Trophoblast cell (in vitro differentiated cells and primary cell): ENCODE measurements around the gene ZNF747.

Experiments
- DNase-seq, 2 donors: peaks; one replicate each; pipeline ENCODE4 v3.0.0-alpha.2; 2016
- H2AFZ ChIP-seq: 2 replicates; pipeline ENCODE4 v1.6.1; 2013; ENCODE audit warnings: low read length, moderate library complexity, mild to moderate bottlenecking; ENCODE audit not compliant: insufficient read depth, poor library complexity
- H2AK5ac ChIP-seq: 2 replicates; pipeline ENCODE4 v1.6.1; 2013; ENCODE audit warnings: mild to moderate bottlenecking, low read length
- H2BK120ac ChIP-seq: 2 replicates; pipeline ENCODE4 v1.6.1; 2013; ENCODE audit warnings: low read length, mild to moderate bottlenecking, moderate library complexity; ENCODE audit not compliant: insufficient read depth, poor library complexity
- H2BK12ac ChIP-seq: 2 replicates; pipeline ENCODE4 v1.6.1; 2013; ENCODE audit warnings: mild to moderate bottlenecking, low read length, moderate library complexity
- H2BK5ac ChIP-seq: 2 replicates; pipeline ENCODE4 v1.6.1; 2013; ENCODE audit warnings: low read length, low read depth, moderate library complexity, mild to moderate bottlenecking; ENCODE audit not compliant: poor library complexity
- H3K14ac ChIP-seq: 2 replicates; pipeline ENCODE4 v1.6.1; 2013; ENCODE audit warnings: mild to moderate bottlenecking, low read length
- H3K18ac ChIP-seq: 2 replicates; pipeline ENCODE4 v1.6.1; 2013; ENCODE audit warnings: mild to moderate bottlenecking, low read length
- H3K23ac ChIP-seq: 2 replicates; pipeline ENCODE4 v1.6.1; 2013; ENCODE audit warnings: low read length
- H3K27ac ChIP-seq: 2 replicates; pipeline ENCODE4 v1.5.1; 2013; ENCODE audit warnings: low read depth, mild to moderate bottlenecking, inconsistent platforms, low read length, moderate library complexity
- H3K27me3 ChIP-seq: 2 replicates; pipeline ENCODE4 v1.6.1; 2013; ENCODE audit warnings: inconsistent platforms, mild to moderate bottlenecking, low read length, moderate library complexity; ENCODE audit not compliant: insufficient read depth
- H3K36me3 ChIP-seq, 2 experiments: 1 replicate in 1 of 2; 2 replicates in 1 of 2; pipeline ENCODE4 v1.6.1; 2013; ENCODE audit warnings: low read length in 2 of 2, mild to moderate bottlenecking in 2 of 2, moderate library complexity in 1 of 2; ENCODE audit not compliant: insufficient read depth in 2 of 2, control insufficient read depth in 1 of 2
- H3K4ac ChIP-seq: 2 replicates; pipeline ENCODE4 v1.6.1; 2013; ENCODE audit warnings: low read depth, mild to moderate bottlenecking, low read length, moderate library complexity
- H3K4me1 ChIP-seq, 2 experiments: 1 replicate in 1 of 2; 2 replicates in 1 of 2; pipeline ENCODE4 v1.6.1; 2013; ENCODE audit warnings: low read length in 2 of 2, mild to moderate bottlenecking in 2 of 2, moderate library complexity in 1 of 2; ENCODE audit not compliant: insufficient read depth in 2 of 2, control insufficient read depth in 1 of 2
- H3K4me2 ChIP-seq: 2 replicates; pipeline ENCODE4 v1.6.1; 2013; ENCODE audit warnings: inconsistent platforms, mild to moderate bottlenecking, low read length, moderate library complexity
- H3K4me3 ChIP-seq: 2 replicates; pipeline ENCODE4 v1.5.1; 2013; ENCODE audit warnings: mild to moderate bottlenecking, low read depth, low read length, inconsistent platforms
- H3K79me1 ChIP-seq: one replicate; pipeline ENCODE4 v1.6.1; 2013; ENCODE audit warnings: low read length
- H3K79me2 ChIP-seq: 2 replicates; pipeline ENCODE4 v1.6.1; 2013; ENCODE audit warnings: low read length, mild to moderate bottlenecking; ENCODE audit not compliant: control insufficient read depth, insufficient read depth, poor library complexity
- H3K9ac ChIP-seq: 2 replicates; pipeline ENCODE4 v1.6.1; 2013; ENCODE audit warnings: mild to moderate bottlenecking, low read length
- H3K9me3 ChIP-seq: 2 replicates; pipeline ENCODE4 v1.6.1; 2013; ENCODE audit warnings: low read depth, mild to moderate bottlenecking, control low read depth, inconsistent platforms, low read length; ENCODE audit not compliant: insufficient read depth
- H4K12ac ChIP-seq: 2 replicates; pipeline ENCODE4 v1.6.1; 2013; ENCODE audit warnings: low read depth, mild to moderate bottlenecking, low read length, moderate library complexity
- H4K8ac ChIP-seq: 2 replicates; pipeline ENCODE4 v1.6.1; 2013; ENCODE audit warnings: low read depth, mild to moderate bottlenecking, low read length, moderate library complexity
- H4K91ac ChIP-seq: one replicate; pipeline ENCODE4 v1.6.1; 2013; ENCODE audit warnings: low read depth, mild to moderate bottlenecking, low read length, moderate library complexity
- WGBS: extraction: QIAGEN DNeasy Blood & Tissue Kit; methylation state at CpG from one replicate; pipeline ENCODE4 v1.1.7; 2013; ENCODE audit warnings: missing lambda C conversion rate; ENCODE audit not compliant: insufficient read length, insufficient coverage; ENCODE audit errors: extremely low coverage; 5-methylcytosine and 5-hydroxymethylcytosine counted together

ZNF747 gene

GRCh38 chr16:30503403-30504296 is 31.0 kb downstream of the ZNF747 start:
- H3K9ac ChIP-seq, result no peak overlapping the region
- H3K36me3 ChIP-seq, result no peaks in the 10 kb centered on the region
- no peaks in the 10 kb centered on the region for H3K9me3 ChIP-seq
- H4K91ac ChIP-seq, result no peak overlapping the region
- H2BK12ac ChIP-seq, result no peak overlapping the region
- H2BK5ac ChIP-seq, result no peak overlapping the region
- no CpG with 5 or more reads among the region's 6 CpGs for WGBS
- H2AFZ ChIP-seq, result no peak overlapping the region
- no peak overlapping the region for H4K12ac ChIP-seq
- no peaks in the 10 kb centered on the region for H3K79me1 ChIP-seq
- no peak overlapping the region for H3K4ac ChIP-seq
- H2AK5ac ChIP-seq, result no peak overlapping the region
- no peaks in the 10 kb centered on the region for H3K4me1 ChIP-seq
- no peak overlapping the region for H3K18ac ChIP-seq
- H3K27ac ChIP-seq, result no peak overlapping the region
- no peak overlapping the region for H3K14ac ChIP-seq
- DNase-seq, result no peak
- no peak overlapping the region for H3K4me3 ChIP-seq
- H3K79me2 ChIP-seq, result no peaks in the 10 kb centered on the region
- no peaks in the 10 kb centered on the region for H3K27me3 ChIP-seq
- no peak overlapping the region for H4K8ac ChIP-seq
- no peak overlapping the region for H2BK120ac ChIP-seq
- no peak overlapping the region for H3K4me2 ChIP-seq
- no peak overlapping the region for H3K23ac ChIP-seq

DNA sequence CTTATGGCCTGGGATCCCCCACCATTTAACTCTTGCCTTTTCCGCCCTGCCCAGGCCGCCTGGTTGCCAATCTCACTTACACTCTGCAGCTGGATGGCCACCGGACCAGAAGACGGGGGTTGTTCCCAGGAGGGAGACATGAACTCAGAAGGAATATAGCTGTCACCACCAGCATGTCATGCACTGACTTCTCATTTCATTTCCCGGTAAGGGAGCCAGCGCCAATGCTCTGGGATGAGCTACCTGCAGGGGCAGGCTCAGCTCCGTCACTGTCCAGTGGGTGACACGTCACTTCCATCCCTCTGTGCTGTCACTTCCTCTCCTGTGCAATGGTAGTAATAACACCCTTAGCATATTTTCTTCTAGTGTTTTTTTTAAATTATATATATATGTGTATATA is 35.4 kb downstream of the ZNF747 start:
- Histone ChIP-seq H2AK5ac (no peak overlapping the region), H4K8ac (no peak overlapping the region), H3K23ac (no peak overlapping the region), H4K12ac (no peak overlapping the region), H3K4ac (no peak overlapping the region), H3K4me3 (no peak overlapping the region), H3K18ac (no peak overlapping the region), H3K4me2 (no peak overlapping the region), H3K4me1 (no peaks in the 10 kb centered on the region), H3K9me3 (no peaks in the 10 kb centered on the region), H3K79me1 (no peaks in the 10 kb centered on the region), H3K14ac (no peak overlapping the region), H3K9ac (no peak overlapping the region), H2AFZ (no peak overlapping the region), H3K36me3 (no peaks in the 10 kb centered on the region), H2BK120ac (no peak overlapping the region), H3K27me3 (no peaks in the 10 kb centered on the region), H2BK12ac (no peak overlapping the region), H2BK5ac (no peak overlapping the region), H3K79me2 (no peaks in the 10 kb centered on the region), H3K27ac (no peak overlapping the region), H4K91ac (no peak overlapping the region)
- DNase-seq, result peak in 1 of 2 donors; percentile 8
- no CpG with 5 or more reads among the region's 8 CpGs for WGBS

GRCh38 chr16:30494709-30495108 is 39.9 kb downstream of the ZNF747 start:
- no peak overlapping the region for H3K18ac ChIP-seq
- no peak overlapping the region for H2BK5ac ChIP-seq
- no peak overlapping the region for H4K91ac ChIP-seq
- no peak overlapping the region for H2BK12ac ChIP-seq
- no peaks in the 10 kb centered on the region for H3K79me2 ChIP-seq
- no peak overlapping the region for H3K4ac ChIP-seq
- H2BK120ac ChIP-seq, result no peak overlapping the region
- no peak overlapping the region for H4K12ac ChIP-seq
- H2AFZ ChIP-seq, result no peak overlapping the region
- WGBS, result no CpG with 5 or more reads among the region's 12 CpGs
- no peak overlapping the region for H3K27ac ChIP-seq
- no peak overlapping the region for H3K4me3 ChIP-seq
- no peak overlapping the region for H3K9ac ChIP-seq
- H3K14ac ChIP-seq, result no peak overlapping the region
- no peaks in the 10 kb centered on the region for H3K36me3 ChIP-seq
- no peaks in the 10 kb centered on the region for H3K27me3 ChIP-seq
- H3K79me1 ChIP-seq, result no peaks in the 10 kb centered on the region
- no peak overlapping the region for H3K23ac ChIP-seq
- H3K4me1 ChIP-seq, result no peaks in the 10 kb centered on the region
- no peaks in the 10 kb centered on the region for H3K9me3 ChIP-seq
- no peak overlapping the region for H3K4me2 ChIP-seq
- no peak for DNase-seq
- no peak overlapping the region for H4K8ac ChIP-seq
- H2AK5ac ChIP-seq, result no peak overlapping the region

DNA sequence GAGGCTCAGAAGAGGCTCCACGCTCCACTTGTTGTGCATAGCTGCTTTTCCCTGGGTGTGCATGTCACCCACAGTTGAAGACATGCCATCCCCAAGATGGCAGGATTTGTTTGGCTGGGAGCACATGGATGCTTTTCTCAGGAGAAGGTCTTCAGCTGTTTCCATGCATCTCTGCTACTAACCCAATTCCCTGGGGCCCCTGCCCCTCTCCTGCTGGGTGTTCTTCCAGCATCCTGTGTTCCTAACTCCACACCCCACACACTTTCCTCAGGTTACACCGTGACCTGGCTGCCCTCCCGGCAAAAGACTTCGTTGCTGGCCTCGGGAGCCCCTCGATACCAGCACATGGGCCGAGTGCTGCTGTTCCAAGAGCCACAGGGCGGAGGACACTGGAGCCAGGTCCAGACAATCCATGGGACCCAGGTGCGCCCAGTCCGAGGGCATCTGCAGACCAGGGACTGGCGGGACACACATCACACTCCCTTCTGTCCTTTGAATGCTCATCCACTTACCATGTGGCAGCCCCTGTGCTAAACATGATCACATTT is 40.6 kb downstream of the ZNF747 start:
- no peaks in the 10 kb centered on the region for H3K36me3 ChIP-seq
- H4K91ac ChIP-seq, result no peak overlapping the region
- no peak overlapping the region for H2AFZ ChIP-seq
- H2BK12ac ChIP-seq, result no peak overlapping the region
- H3K18ac ChIP-seq, result no peak overlapping the region
- H3K9ac ChIP-seq, result no peak overlapping the region
- H2BK120ac ChIP-seq, result no peak overlapping the region
- H3K4ac ChIP-seq, result no peak overlapping the region
- H3K9me3 ChIP-seq, result no peaks in the 10 kb centered on the region
- no peak overlapping the region for H3K4me3 ChIP-seq
- H3K79me2 ChIP-seq, result no peaks in the 10 kb centered on the region
- no peak overlapping the region for H3K14ac ChIP-seq
- H3K27me3 ChIP-seq, result no peaks in the 10 kb centered on the region
- H2AK5ac ChIP-seq, result no peak overlapping the region
- WGBS, result no CpG with 5 or more reads among the region's 11 CpGs
- H3K27ac ChIP-seq, result no peak overlapping the region
- H3K4me1 ChIP-seq, result peaks cover 0 to 1% of the 10 kb centered on the region in 2 experiments
- DNase-seq, result no peak
- no peak overlapping the region for H3K23ac ChIP-seq
- no peaks in the 10 kb centered on the region for H3K79me1 ChIP-seq
- H2BK5ac ChIP-seq, result no peak overlapping the region
- H4K8ac ChIP-seq, result no peak overlapping the region
- H3K4me2 ChIP-seq, result no peak overlapping the region
- no peak overlapping the region for H4K12ac ChIP-seq
